Activated CD4-positive, alpha-beta T cell treated with anti-CD3 and anti-CD28 coated beads, Interleukin-2, Interleukin-6, amounts not matched to agents 100 ng/mL and 50 ng/mL, durations not matched to agents 16 hours and 8 hours (primary cell): ENCODE measurements around the gene C1orf122.
"Not testable (repeated sequence)": the region's sequence is repeated elsewhere in the genome, so short reads cannot be mapped to it uniquely, and the experiment has no call there.

Experiments used
- DNase-seq: peaks from one replicate; pipeline ENCODE4 v3.0.0-alpha.2; 2020

C1orf122 gene

DNA sequence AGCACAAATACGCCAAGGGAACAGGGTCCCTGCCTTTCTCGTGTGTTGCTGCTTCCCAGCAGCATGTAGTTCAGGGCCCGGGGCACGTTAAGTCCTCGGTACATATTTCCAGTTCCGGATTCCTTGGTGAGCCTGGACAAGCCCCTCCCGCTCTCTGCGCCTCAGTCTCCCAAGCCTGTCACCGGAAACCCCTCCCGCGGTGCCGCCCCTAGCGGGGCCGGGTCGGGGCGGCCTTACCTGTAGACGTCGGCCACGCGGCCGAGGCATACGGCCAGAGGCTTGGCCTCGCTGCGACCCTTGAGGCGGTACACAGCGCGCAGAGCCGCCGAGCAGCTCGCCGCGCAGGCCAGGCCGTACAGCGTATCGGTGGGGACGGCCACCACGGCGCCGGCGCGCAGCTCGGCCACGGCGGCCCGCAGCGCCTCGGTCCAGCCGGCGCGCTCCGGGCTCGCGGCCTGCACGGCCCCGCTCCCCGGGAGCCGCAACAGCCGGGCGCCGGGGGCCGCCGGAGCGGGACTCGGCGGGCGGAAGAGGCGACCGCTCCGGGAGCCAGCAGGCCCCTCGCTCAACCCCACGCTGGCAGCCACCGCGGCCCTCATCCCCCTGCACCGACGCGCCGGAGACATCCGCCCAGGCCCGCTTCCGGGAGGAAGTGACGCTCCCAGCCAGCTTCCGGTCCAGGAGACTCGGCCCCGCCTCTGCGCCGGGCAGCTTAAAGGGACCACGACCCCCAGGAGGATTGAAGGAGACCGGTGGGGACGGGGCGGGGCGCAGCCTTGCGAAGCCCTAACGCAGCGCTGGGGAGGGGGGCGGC lies at the start of gene C1orf122, which contains the start of gene YRDC:
Gene C1orf122, plus strand, starts transcription at position 236 of the 814 bp plus-strand sequence. CDS start 615 bp downstream, outside the sequence.
Gene YRDC, minus strand, starts transcription at position 654 of the 814 bp plus-strand sequence. Its CDS starts 28 bp downstream, at position 626.
- peak; percentile 96 for DNase-seq

DNA sequence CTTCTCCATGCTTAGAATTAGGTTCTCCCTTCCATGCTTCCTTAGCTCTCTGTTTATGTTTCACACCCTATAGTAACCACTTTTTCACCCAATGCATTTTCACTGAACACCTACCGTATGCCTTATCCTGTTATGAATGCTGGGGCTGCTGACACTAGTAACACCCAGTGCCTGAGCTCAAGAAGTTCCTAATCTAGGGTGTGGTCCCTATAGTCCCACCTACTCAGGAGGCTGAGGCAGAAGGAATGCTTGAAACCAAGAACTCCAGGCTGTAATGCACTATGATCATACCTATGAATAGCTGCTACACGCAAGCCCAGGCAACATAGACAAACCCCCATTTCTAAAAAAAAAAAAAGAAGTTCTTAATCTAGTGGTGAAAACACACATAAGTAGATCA lies 48.1 kb upstream of the C1orf122 start:
- no peak for DNase-seq

DNA sequence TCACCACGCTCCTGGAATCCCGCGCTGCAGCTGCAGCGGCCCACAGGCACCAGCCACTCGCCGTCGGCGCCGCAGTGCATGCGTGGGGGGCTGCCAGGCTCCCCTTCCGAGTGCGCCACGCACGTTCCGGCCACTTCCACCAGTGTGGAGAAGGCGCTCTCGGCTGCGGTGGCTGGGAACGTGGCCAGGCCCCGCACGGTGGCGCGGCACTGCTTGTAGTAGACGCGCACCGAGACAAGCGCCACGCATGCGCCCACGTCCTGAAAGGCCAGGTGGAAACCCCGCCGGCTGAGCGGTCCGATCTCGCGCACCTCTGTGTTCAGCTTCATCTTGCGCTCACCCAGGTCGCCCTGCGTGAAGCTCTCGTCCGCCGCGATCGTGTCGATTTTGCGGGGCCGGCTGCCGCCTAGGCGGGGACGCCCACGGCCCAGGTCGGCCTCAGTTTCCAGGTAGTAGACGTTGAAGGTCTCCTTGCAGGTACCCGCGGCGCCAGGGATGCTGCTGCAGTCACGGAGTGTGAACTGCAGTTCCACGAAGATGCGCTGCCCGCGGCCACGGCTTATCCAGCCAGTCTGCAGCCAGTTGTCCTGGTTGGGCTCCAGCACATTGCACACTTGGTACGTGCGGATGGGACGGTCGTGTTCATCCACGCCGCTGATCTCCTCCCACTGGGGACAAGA lies 46.0 kb upstream of the C1orf122 start:
- DNase-seq = no peak

DNA sequence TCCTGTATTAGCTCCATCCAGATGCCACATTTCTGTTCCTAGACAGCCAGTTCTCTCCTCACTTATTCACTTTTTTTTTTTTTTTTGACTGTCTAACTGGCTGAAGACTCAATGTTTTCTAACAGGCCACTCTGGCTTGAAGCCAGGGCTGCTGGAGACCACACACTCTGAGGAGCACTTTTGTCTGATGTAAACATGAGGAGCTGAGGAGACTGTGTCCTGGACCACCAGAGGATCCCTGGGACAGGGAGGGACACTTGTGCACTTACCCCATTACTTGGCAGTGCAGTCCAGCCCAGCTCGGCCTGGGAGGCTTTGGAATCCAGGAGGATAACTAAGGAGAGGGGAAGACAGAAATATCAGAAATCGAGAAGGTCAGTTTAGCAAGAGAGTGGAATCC lies 45.1 kb upstream of the C1orf122 start:
- DNase-seq = no peak

DNA sequence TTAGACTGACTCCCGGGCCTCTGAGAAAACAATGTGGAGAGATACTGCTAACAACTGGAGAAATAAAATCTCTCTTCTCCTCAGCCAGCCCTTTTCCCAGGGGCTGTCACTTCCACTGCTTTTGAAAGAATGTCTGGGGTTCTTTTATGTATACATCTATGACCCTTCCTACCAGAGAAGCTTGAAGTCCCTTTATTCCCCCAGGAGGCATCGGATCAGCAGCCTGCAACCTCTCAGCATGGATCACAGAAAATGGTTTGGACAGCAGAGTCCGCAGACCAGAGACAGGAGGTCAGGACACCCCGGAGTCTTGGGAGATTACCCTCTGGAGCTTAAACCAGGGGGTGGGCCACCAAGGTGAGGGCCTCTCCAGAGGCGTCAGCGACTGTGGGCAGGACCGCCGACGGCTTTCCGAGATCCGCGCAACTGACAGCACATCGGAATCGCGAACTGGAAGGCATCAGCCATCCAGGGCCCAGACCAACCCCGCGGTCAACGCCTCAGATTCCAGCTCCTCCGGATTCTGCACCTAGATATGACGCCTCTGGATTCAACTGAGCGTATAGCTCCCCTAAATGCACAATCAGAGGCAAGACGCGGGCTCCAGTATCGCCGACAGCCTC lies 43.7 kb upstream of the C1orf122 start:
- no peak for DNase-seq

DNA sequence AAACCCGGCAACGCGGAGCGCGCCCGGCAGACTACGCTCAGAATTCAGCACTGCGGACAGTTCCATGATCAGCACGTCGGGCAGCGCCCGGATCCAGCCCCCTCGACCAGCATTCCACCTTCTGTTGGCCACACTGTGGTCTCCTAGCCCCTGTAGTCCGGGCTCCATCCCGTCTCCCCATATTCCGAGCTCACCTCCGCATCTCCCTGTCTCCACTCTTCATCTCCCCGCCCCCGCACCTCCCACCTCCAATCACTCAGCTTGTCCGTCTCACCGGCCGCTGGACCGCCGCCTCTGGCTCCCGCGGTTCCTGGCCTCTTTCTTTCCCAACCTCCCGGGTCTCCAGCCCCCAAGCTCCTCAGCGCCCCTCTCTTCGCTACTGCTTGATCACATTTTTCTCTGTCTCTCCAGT lies 43.2 kb upstream of the C1orf122 start:
- peak; percentile 59 for DNase-seq

DNA sequence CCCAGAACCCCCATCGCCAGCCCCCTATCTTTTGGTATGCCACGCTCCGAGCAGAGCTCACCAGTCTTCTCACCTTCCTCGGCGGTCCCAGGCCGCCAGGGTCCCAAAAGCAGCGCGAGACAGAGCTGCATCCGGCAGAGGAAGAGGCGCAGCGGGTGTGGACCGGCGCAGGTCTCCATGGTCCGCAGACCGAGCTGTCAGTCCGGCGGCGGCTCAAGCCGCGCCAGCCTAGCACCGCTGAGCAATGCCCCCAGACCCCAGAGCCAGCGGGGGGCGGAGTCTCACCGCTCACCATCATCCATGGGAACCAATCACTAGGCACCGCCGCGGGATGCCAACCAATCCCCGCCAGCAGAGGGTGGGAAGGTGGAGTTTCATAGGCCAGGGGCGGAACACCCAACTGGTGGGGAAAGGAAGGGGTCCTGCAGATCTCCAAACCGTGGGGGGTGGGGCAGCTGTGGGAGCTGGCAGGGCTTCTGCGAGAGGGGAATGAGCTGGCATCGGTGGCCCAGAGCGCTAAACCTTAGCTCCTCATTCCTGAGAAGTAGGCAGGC lies 42.6 kb upstream of the C1orf122 start, which contains the start of gene EPHA10:
Gene EPHA10, minus strand, starts transcription at position 233 of the 554 bp plus-strand sequence. Its CDS starts 54 bp downstream, at position 179.
- DNase-seq = no peak

DNA sequence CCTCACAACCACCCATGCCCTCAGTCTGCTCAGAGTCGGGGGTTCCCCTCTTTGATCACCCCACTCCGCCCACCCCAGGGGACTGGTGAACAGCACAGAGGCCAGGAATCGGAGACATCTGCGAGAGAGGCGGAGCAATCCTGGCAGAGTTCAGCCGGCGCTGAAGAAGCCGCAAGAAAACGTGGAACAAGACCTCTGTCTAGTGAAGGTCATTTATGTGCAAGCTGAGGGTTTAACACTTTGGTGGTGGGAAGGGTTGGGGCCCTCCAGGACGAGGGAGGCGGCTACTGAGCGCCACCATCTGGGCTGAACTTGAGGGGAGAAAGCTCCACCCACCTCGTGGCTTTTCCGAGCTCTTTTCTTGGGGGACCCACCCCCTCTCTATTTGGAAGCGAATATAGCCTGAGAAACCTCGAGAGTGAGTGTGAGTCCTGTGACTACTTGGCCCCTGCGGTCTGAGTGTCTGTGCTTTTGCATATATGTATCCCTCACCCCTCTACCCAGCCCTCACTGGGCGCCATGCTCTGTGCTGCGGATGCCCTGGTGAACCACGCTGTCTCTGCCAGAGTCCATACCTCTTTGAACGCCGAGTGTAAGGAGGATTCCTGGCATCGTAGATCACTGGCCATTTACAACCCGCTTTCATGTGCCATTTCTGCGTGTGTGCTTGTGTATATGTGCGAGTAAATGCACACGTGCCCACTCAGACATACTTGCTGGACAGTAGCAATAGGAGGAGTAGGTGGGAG lies 41.5 kb upstream of the C1orf122 start:
- peak; percentile 25 for DNase-seq

DNA sequence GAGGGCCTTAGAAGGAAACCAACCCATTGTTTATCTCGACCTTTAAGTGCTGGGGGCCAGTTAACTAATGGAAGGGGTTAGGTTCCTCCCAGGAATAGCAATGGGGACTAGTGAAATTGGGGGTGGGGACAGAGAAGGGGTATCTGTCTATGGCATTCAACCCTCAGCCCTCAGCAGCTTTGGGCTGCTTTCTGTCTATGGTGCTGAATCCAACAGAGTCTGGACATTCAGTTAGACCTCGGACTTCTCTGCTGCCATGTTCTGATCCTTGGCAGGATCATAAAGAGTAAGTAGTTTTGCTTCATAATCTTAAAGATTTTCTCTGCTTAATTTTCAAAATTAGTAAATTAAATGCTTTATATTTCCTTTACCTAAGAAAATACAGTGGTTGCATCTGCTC lies 40.1 kb upstream of the C1orf122 start:
- no peak for DNase-seq

DNA sequence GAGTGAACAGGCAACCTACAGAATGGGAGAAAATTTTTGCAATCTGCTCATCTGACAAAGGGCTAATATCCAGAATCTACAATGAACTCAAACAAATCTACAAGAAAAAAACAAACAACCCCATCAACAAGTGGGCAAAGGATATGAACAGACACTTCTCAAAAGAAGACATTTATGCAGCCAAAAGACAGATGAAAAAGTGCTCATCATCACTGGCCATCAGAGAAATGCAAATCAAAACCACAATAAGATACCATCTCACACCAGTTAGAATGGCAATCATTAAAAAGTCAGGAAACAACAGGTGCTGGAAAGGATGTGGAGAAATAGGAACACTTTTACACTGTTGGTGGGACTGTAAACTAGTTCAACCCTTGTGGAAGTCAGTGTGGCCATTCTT lies 36.1 kb upstream of the C1orf122 start:
- not testable (repeated sequence) for DNase-seq

DNA sequence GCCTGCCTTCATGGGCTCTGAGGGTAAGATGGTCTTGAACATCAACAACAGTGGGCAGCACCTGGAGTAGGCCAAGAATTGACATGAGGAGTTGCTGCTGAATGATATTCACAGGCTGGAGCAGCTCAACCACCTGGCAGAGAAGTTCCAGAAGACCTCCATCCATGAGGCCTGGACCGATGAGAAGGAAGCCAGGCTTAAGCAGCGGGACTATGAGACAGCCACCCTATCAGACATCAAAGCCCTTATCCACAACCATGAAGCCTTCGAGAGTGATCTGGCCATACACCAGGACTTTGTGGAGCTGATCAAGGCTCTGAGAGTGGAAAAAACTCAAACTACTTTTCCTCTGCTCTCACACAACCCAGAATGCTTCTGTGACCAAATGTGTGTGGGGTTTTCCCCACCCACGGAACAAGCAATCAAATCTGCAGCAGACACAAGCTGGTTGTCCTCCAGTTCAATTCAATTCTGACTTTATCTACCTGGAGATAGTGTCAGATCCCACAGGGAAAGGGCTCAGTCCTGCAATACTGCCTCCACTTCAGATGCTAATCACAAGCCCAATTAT lies 30.6 kb upstream of the C1orf122 start:
- no peak for DNase-seq

DNA sequence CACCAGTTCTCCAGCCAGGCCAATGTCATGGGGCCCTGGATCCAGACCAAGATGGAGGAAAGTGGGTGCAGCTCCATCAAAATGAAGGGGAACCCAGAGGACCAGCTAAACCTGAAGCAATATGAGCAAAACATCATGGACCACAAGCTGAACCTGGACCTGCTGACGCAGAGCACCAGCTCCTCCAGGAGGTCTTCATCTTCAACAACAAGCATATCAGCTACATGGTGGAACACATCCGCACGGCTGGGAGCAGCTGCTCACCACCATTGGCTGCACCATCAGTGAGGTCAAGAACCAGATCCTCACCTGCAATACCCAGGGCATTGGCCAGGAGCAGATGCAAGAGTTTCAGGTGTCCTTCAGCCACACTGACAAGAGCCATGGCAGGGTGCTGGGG lies 28.9 kb upstream of the C1orf122 start:
- no peak for DNase-seq

DNA sequence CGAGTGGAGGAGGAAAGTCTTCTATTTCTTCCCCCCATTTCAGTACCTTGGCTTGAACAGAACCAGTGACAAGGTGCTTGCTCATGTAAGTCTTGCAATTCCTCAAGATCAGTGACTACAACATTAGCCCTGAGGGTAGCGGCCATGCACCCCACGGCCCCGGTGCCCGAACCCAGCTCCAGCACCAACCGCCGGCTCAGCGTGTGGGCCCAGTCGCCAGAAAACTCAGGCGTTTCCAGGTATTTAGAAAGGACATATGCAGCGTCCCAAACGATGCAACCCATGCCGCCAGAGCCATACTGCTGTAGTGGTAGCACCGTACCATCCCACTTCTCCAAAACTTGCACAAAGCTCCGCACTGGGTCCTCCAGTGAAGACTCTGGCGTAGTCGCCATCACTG lies 25.1 kb upstream of the C1orf122 start:
- no peak for DNase-seq

DNA sequence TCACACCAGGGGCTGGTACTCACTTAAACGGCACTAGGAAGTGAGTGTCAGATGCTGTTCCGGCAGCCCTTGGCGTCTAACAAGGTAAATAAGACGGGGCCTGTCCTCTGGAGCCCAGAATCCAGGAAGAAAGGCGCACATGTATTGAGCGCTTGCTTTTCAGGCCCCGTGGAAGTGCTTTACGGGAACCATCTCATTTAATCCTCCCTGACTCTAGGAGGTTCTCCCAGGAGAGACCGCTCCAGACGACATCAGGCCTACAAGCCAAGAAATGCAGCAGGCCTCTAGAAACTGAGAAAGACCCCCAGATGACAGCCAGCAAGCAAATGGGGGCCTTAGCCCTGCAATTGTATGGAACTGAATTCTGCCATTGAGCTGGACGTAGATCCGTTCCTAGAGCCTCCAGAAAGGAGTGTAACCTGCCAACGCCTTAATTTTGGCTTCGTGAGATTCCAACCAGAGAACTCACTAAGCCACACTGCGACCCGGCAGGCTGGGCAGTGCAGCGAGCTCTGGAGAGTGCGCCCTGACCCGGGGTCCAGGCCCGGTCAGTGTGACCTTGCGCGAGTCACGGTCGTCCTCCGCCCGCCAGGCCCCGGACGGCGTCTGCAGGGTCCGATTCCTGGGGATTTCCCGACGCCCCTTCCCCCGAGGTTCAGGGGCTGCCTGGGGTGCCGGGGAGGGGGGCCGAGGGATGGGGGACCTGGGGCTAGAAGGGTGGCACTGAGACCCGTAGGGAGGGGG lies 14.5 kb upstream of the C1orf122 start:
- no peak for DNase-seq

DNA sequence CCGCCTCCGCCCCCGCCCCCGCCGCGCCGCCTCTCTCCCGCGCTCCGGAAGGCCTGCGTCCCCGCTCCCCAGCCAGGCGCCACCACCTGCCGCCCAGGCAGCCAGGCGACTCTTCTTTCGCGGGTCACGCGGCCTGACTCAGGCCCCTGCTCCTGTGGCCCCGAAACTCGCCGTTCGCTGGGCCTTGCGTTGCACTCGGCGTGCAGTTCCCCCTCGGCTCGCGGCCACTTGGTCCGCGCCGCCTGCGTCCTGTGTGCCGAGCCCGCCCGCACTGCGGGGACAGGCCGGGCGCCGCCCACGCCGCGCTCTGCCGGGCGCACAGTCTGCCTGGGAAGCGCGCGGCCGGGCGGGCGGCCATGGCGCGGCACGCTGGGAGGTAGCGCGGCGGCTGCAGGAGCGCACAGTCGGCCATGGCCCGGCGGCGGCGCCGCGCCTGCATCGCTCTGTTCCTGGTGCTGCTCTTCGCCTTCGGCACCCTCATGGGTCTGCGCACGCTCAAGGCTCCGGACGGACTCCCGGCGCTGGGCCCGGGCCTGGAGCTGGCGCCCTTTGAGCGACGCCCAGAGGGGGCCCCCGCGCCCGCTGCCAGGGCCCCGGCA lies 13.7 kb upstream of the C1orf122 start, which contains the start of gene MANEAL:
Gene MANEAL, plus strand, starts transcription at position 75 of the 599 bp plus-strand sequence. Its CDS starts 336 bp downstream, at position 411.
- DNase-seq = peak; percentile 43

DNA sequence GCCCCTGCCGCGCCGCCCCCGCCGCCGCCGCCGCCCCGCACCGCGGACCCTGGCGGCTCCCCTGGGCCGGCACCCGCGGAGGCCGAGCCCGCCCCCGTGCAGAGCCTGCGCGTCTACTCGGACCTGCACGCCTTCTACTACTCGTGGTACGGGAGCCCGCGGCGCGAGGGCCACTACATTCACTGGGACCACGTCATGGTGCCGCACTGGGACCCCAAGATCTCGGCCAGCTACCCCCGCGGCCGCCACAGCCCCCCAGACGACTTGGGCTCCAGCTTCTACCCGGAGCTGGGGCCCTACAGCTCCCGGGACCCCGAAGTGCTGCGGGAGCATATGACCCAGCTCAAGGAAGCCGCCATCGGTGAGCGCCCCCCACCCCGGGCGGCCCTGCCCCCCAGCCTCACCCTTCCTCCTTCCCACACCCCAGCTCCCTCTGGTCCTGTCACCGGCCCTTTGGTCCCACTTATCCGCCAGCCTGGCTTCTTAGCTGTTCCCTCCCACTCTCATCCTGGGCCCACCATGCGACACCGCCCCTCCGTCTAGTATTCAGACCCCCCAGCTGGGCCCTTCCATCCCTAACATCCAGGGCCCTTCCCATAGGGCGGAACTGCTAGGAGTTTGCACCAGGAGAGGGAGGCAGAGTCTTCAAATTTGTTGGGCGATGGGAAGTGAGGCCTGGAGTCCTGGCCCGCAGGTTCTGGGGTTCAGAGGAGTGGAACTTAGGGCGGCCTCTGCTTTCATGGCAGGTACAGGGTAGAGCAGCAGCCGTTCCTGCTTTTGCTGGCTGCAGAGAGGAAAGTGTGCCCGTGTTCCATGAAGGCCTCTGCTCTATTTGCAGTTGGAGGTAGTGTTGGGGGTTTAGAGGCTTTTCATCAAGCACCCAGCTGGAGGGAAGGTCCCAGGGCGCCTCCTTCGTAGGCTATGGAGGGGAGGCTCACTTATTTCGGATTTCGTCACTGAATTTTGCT lies 12.9 kb upstream of the C1orf122 start:
- DNase-seq = no peak

DNA sequence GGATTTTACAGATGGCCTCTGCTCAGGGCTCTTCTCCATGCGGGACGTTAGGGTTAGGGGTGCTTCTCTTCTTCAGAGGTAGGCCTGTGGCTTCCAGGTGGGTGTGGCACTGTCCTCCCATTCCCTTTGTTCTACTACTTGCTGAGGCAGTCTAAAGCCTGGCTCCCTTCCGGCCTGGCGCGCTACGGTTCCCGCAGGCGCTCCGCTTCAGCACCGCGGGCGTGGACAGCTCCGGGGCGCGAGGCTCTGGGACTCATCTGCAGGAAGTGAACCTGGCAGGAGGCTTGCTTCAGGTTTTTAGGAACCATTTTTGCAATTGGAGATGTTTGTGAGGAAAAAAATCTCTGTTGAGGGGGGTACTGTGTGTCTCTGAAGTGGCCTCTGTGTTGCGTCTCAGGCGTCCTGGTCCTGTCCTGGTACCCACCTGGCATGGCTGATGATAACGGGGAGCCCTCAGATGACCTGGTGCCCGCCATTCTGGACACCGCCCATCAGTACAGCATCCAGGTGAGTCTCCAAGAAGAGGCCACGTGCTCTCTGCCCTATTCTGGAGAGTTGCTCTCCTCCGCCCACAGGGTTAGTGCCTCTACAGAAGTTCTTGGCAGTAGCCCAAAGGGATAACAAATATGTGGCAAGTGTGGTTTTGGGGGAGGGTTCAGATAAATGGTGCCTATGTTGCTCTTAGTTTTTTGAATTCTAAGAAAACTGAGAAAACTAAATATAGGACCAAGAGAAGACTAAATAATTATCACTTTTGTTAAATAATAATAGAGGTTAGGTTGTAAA lies 12.1 kb upstream of the C1orf122 start:
- DNase-seq = peak; percentile 60

DNA sequence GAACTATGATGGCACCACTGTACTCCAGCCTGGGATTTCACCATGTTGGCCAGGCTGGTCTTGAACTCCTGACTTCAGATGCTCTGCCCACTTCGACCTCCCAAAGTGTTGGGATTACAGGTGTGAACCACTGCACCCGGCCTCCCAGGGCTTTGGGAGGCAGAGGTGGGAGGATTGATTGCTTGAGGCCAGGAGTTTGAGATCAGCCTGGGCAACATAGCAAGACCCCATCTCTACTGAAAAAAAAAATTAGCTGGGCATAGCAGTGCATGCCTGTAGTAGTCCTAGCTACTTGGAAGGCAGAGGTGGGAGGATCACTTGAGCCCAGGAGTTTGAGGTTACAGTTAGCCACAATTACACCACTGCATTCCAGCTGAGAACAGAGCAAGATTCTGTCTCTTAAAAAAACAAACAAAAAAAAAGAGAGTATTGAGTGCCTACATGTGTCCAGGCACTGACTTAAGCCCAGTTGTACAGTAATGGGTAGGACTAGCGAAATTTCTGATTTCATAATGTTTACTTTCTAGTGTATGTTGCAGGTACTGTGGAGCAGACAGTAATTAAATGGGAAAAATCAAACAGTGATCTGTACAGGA lies 9.7 kb upstream of the C1orf122 start:
- no peak for DNase-seq
